HG03378 (cell line): ENCODE measurements around the gene PPM1L.
A peak's percentile ranks its signal among the peaks of the same experiment; 100 is the strongest.

ENCODE experiments used
- ATAC-seq: cut with Tn5 transposase; IDR thresholded peaks from one replicate; pipeline ENCODE4 v1.9.1; 2021; ENCODE audit warnings: mild to moderate bottlenecking, moderate library complexity; ENCODE audit not compliant: unreplicated experiment

PPM1L gene

GRCh38 chr3:160758929-160759577 is 3.0 kb downstream of the PPM1L start:
- no peak for ATAC-seq

- ATAC-seq, result no peak
Measured at GRCh38 chr3:160763073-160763472, 7.0 kb downstream of the PPM1L start.

- ATAC-seq, result no peak
Measured at GRCh38 chr3:160765211-160765610, 9.2 kb downstream of the PPM1L start.

GRCh38 chr3:160768031-160768430 is 12.0 kb downstream of the PPM1L start:
- no peak for ATAC-seq

GRCh38 chr3:160768918-160769317 is 12.9 kb downstream of the PPM1L start:
- ATAC-seq, result no peak

- ATAC-seq, result no peak
Measured at GRCh38 chr3:160771811-160772459, 15.9 kb downstream of the PPM1L start.

- ATAC-seq, result no peak
Measured at GRCh38 chr3:160773722-160774121, 17.7 kb downstream of the PPM1L start.

- ATAC-seq, result no peak
Measured at GRCh38 chr3:160774172-160774571, 18.1 kb downstream of the PPM1L start.

GRCh38 chr3:160778480-160778879 is 22.4 kb downstream of the PPM1L start:
- no peak for ATAC-seq

- no peak for ATAC-seq
Measured at GRCh38 chr3:160779040-160779439, 23.0 kb downstream of the PPM1L start.

GRCh38 chr3:160780245-160780644 is 24.2 kb downstream of the PPM1L start:
- no peak for ATAC-seq

GRCh38 chr3:160781402-160781801 is 25.4 kb downstream of the PPM1L start:
- no peak for ATAC-seq

GRCh38 chr3:160781863-160782262 is 25.8 kb downstream of the PPM1L start:
- no peak for ATAC-seq

GRCh38 chr3:160784853-160785252 is 28.8 kb downstream of the PPM1L start:
- no peak for ATAC-seq

GRCh38 chr3:160790726-160791125 is 34.7 kb downstream of the PPM1L start:
- ATAC-seq, result no peak

GRCh38 chr3:160792540-160792939 is 36.5 kb downstream of the PPM1L start:
- no peak for ATAC-seq

- no peak for ATAC-seq
Measured at GRCh38 chr3:160793722-160794252, 37.8 kb downstream of the PPM1L start.

GRCh38 chr3:160796089-160796812 is 40.2 kb downstream of the PPM1L start:
- ATAC-seq, result no peak

GRCh38 chr3:160796813-160797164 is 40.8 kb downstream of the PPM1L start:
- ATAC-seq, result no peak

- no peak for ATAC-seq
Measured at GRCh38 chr3:160797356-160797755, 41.3 kb downstream of the PPM1L start.

- ATAC-seq, result peak; percentile 83
Measured at GRCh38 chr3:160801386-160802118, 45.5 kb downstream of the PPM1L start.
